GM18511 (cell line): ENCODE results near the gene SLC43A3.
"Not testable (repeated sequence)": the region's sequence is repeated elsewhere in the genome, so short reads cannot be mapped to it uniquely, and the experiment has no call there.

Experiments
- ATAC-seq: cut with Tn5 transposase; IDR thresholded peaks from one replicate; pipeline ENCODE4 v1.9.1; 2021; ENCODE audit warnings: mild to moderate bottlenecking, moderate library complexity; ENCODE audit not compliant: unreplicated experiment

SLC43A3 gene

DNA sequence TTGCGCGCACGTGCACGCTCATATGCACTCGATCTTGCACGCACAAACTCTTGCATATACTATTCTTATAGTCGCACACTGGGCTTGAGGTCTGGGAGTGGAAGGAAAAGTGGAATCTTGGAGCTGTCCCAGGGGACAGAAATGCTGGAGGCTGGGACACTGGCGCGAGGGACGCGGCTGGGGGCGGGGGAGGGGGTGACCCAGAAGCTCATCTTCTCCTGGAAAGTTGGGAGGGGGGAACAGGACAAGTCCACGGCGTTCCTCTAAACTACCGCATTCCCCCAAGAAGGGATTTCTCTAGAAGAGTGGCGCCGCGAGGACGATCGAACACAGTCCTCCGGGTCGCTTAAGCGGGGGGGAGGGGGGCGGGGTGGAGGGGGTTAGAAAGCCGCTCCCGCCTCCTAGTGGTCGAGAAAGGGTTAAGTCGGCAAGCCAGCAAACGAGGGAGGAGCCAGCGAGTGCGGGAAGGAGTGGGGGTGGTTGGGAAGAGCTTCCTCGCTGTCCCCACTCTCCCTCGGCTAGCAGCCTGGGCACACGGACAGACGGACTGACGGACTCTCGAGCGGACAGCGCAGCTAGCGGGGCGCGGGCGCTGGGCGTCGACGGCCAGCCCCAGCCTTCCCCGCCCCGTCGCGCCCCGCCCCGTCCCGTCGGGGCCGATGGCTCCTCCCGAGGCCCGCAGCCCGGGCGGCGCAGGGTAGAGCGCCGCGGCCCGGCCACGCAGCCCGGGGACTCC lies 33.3 kb upstream of the SLC43A3 start, which contains the start of gene RTN4RL2:
Gene RTN4RL2, plus strand, starts transcription at position 507 of the 736 bp plus-strand sequence. CDS start 338 bp downstream, outside the sequence.
- peak; percentile 32 for ATAC-seq

DNA sequence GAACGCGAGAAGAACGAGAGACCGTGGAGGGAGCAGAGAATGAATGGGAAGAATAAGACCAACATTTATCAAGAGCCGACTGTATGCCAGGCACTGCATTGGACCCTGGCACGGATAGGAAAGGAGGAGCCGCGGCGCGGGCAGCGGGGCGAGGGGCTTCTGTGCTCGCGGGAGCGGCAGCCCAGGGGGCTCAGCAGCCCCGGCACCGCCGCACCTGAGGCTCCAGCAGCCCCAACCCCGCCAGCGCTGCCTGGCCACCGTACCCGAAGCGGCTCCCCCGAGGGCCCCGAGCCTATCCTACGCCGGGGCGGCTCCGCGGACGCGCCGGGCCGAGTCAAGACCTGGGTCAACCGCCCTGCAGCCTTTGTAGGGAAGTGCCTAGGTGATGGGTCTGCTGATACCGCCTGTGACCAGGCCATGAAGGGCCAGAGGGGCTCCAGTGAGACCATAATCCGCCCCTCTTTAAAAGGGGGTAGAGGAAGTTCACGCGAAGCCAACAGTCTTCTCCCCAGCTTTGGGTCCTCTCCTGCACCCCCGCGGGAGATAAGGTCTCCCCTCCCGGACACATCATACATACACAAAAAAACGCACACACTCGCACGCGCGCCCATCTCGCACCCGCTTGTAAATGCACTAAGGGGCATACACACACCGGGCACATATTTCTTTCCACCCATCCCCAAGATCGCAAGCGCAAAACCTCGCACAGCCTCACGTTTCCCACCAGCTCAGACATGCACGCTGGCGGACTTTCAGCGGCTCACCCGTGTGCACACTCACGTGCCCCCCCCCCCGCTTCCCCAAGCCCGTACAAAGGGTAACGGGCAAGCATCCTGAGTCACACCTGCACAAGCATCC lies 32.5 kb upstream of the SLC43A3 start:
- ATAC-seq, result no peak

DNA sequence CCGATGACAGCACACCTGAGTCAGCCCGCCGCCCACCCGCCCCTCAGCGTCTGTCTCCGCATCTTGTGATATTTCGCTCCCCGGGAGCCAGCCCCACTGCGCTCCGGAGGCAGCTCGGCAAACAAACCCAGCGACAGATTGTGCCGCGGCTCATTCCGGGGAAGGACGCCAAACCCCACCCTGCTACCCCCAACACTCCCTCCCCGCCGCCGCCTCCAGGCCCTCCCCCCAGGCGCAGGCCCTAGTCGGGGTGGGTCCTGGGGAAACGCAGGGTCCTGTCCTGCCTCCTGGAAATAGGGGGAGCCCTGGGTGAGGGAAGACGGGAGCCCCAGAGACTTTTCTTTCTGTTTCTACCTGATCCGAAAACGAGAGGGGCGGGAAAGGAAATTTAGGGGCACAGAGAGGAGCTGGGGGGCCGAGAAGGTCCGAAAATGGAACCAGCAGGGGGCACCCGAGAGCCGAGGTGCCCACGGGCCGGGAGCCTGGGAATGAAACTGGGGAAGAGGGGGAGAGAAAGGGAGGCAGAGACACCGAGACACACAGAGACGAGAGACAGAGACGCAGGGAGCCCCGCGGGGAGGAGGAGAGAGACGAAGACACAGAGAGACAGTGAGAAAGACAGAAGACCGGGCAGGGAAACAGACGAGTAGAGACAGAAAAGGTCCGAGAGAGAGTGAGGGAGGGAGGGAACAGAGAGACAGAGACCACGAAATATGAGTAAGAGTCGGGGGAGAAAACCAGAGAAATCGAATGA lies 31.7 kb upstream of the SLC43A3 start:
- no peak for ATAC-seq

DNA sequence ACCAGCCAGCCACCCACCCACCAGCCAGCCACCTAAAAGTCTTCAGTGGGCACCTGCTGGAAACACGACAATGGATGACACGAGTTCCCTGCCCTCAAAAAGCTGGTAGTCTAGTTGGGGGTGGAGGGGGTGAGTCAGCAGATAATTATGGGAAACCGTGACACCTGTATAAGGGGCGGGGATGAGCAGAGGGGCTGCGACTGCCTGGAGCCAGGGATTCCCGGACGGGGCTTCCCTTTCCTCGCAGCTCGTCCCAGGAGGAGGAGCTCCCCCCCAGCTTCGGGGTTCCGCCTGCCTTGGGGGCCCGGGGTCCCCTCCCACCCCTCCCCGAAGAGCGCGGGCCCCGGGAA lies 31.1 kb upstream of the SLC43A3 start:
- no peak for ATAC-seq

DNA sequence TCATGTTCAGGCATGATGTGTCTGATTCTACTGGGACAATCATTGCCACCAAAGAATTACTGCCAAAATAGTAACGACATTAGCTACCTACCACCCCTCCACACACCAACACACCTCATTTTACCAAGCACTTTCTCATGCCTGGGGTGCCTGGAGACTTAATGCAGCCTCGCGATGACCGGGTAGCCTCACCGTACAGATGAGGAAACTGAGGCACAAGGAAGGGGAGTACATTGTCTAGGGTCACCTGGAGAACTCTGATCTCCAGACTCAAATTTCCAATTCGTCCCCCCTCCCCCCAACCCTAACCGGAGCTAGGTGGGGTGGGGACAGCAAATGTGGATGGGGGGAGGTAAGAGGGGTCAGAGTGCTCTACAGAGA lies 30.7 kb upstream of the SLC43A3 start:
- ATAC-seq, result peak; percentile 46

DNA sequence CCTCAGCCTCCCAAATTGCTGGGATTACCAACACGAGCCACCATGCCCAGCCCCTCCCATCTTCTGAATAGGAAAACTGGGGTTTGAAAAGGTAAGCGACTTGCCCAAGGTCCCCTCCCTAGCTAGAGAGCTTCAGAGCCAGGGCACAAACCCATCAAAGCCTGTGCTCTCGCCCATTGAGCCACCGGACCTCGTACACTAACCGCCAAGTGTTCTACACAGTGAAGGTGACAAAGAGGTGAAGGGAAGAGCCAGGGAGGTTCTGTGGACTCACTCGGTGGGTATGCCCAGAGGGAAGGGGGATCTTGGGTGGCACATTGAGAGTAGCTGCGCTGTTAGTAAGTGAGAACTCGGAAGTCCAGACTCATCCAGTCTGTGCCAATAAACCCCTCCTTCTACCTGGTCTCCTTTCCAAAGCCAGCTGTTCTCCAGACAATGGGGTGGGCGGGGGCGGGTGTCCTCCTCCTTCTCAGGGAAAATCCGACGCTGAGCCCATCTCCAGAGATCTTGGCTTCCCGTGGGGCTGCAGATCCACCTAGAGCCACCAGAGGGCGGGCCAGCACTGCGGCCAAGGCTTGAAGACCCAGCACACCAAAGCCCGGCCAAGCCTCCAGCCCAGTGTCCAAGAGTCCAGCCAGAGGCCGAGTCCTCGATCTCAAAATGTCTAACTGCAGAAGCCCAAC lies 30.2 kb upstream of the SLC43A3 start:
- peak; percentile 76 for ATAC-seq

DNA sequence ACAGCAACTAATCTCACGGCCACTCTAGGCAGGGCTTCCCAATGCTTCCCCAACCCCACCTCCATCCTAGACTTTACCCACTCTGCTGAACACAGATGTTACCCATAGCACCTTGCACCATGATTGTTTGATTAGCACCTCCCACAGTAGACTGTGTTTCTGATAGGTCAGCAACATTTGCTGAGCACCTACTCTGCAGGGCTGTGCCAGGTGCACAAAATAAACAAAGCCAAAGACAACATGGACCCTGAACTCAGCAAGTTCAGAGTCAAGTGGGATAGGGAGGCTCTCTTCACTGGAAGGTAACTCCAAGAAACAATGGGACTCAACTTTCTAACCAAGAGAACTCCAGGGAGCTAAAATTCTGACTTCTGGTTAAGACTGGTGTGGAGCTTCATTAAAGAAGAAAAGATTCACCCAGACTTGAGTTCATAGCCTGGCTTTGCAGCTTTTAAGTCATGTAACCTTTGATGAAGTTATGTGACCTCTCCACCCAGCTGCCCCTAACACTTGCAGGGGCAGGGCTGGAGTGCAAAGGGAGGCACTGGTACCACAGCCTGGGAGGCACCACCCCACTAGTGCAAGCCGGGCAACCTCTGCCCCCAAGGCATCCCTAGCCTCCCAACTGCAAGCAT lies 26.7 kb upstream of the SLC43A3 start:
- ATAC-seq, result no peak

DNA sequence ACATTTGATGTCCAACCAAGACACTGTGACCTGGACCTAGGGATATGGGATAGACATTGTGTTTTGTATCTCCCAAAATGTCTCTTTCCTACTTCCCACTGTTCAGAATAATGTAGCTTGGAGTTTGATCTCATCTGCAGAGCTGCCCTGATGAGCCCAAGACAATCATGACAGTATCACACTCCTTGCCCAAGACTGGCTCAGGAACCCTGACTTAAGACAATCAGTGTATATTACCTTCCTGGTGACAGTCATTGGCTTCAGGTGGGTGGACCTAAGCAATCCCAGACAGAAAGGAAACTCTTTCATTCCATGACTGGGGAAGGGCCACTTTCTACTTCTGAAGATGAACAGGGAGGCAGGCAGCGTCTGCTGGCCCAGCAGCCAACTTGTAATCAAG lies 19.1 kb upstream of the SLC43A3 start:
- no peak for ATAC-seq

DNA sequence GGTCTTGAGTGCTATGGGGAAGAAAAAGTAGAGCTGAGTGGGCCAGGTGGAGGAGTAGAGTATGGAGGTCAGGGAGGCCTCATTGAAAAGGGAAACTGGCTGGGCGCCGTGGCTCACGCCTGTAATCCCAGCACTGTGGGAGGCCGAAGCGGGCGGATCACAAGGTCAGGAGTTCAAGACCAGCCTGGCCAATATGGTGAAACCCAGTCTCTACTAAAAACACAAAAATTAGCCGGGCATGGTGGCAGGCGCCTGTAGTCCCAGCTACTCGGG lies 18.1 kb upstream of the SLC43A3 start:
- ATAC-seq, result not testable (repeated sequence)

DNA sequence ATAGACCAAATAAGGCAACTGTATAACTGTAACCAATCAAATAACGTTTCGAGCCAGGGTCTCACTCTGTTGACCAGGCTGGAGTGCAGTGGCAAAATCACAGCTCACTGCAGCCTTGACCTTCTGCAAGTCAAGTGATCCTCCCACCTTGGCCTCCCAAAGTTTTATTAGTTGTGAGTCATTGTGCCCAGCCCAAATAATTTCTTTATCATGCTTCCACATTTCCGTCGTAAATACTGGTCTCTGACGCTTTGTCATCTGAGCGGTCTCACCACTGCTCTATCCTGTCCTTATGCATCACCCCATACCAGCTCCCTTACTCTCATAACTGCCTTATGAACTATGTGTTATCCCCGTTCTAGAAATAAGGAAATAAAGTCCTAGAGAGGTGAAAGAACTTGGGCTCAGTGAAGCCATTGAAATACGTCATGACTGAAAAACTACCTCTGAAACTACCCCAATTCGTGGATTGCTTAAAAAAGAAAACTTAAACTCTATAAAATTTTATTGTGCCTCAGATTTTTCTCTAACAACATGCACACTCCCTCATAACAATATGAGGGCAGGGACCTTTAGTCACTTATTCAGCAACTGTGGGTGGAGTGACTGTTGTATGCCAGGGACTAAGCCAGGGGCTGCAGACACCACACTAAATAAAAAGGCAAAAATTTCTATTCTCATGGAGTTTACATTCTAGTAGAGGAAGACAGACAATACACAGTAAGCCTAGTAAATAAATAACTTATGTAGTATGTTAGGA lies 17.6 kb upstream of the SLC43A3 start:
- ATAC-seq, result no peak

DNA sequence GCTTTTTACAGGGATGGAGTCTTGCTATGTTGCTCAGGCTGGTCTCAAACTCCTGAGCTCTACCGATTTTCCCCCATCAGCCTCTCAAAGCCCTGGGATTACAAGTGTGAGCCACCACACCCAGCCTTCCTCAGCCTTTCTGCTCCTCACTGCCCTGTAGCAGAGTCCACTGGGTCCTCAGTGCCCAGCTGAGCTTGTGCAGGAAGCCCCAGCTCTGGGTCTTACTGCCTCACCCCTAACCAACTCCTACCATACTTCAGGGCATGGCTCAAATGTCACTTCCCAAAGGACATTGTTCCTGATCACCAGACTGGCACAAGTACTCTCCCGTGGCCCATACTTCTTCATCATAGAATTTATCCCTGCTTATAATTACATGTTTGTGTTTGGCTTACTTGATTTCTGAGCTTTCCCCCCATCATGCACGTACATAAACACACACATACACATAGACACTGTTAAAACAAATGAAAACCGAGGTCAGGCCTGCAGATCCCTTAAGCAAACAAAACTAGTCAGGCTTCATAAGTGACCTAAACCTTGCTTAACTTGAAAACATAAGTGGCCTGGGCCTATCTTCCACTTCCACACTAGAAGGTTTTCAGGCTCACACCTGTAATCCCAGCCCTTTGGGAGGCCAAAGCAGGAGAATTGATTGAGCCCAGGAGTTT lies 14.0 kb upstream of the SLC43A3 start:
- no peak for ATAC-seq

DNA sequence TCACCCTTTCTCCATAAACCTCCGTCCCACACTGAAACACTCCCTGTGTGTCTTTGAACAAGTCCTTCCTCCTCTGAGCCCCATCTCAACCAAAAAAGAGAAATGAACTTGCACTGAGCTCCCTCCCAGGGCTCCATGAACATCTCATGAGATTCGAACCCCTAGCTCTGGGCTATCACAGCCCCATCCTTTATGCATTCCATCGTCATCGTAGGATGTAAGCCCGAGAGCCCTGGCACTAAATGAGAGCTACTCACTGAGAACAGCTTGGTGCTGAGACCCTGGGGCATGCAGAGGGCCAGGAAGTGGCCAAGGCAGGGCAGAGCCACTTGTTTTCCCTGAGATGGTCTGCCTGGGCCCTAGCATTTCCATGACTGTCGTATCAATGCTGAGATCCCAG lies 12.9 kb upstream of the SLC43A3 start:
- ATAC-seq, result no peak

DNA sequence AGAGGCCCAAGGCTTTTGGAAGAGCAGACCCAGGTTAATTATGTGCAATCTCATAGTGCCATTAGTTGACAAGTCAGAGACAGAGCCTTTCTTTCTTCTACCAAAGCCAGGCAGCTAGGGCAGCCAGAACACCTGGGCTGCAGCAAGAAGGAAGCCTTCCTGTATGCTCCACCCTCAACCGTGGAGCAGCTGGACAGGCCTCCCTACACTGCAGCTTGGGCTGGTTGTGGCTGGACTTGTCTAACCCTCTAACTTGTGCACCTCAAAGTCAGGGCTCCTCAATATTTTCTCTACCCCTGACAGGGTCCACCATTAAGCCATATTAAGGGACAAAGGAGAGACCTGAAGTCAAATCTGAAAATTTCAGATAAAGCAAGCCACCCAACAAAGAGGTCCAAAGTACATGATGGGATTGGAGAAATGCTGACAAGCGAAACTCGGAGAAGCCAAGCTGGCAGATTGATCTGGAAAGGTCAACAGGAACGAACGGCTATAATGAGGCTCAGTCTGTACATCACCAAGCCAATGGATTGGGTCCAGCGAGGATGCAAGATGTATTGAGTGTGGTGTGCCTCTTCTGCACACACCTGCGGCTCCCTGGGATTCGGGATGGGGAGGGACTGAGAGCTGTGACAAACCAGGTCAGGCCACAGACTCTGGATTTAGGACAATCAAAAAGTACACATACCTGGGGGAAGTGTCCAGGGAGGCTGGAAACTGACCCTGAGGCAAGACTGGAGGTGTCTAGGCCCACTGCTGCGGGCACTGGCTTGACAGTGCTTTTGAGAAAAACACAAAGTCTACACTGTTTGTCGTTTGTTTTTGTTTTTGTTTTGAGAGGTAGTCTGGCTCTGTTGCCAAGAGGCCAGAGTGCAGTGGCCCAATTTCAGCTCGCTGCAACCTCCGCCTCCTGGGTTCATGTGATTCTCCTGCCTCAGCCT lies 11.7 kb upstream of the SLC43A3 start:
- ATAC-seq, result no peak

DNA sequence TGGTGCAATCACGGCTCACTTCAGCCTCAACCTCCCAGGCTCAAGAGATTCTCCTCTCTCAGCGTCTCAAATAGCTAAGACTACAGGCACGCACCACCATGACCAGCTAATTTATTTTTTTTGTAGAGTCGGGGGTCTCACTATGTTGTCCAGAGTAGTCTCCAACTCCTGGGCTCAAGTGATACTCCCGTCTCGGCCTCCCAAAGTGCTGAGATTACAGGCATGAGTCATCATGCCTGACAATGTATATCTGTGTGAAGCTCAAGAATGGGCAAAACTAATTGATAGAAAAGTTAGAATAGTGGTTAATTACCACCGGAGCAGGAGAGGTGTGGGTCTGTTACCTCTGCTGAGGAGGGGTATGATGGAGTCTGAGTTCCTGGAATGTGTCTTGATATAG lies 9.1 kb upstream of the SLC43A3 start:
- no peak for ATAC-seq

DNA sequence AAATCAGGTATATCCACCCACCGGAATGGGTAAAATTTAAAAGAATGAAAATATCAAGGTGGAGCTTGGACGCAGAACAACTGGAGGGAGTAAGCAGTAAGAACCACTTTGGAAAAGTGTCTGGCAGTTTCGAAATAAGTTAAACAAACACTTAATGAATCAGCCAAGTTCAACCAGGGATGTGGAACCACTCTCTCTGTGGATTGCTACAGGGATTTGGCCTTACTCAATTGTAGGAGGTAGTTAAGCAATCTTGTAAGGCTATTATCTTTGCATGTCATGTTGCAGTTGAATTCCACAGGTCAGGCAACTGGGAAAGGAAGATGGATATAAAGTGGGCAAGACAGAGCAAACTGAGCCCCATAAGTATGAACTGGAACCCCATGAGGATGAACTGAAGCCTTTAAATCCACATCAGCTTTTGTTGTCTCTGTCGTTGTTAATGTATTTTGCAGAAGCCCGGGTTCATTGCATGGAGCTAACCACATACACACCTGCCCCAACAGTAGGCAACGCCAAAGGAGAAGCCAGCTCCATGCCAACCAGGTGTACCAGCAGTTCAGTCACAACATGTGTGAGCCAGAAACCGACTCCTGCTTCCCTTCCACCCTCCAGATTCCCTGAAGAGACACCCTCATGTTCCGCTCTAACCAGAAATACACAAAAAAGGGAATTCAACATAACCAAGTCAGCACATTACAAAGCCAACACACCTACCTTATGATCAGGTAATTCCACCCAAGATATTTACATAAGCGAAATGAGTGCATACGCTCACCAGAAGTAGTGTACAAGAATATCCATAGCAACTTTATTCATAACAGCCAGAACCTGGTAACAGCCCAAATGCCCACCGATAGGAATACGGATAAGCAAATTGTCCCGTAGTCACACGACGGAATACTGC lies 8.0 kb upstream of the SLC43A3 start:
- ATAC-seq, result no peak

DNA sequence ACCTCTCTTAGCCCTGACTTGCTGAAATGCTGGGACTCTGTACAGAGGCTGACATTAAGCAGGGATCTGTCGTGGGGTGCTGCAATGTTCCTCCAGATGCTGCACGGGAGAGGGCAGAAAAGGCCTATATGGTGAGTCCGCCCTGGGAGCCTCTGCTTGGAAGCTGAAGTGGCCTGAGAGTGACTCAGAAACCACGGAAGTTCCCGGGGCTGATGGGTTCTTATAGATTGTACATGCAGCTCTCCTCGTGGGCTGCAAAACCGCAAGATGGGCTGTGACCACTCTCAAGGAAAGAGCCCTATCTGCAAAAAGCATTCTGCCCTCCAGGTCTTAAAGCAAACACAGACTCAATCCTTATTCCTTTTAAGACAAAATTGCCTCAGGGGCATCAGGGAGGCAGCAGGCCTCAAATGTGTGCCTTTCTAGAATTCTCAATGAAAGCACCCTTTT lies 5.8 kb upstream of the SLC43A3 start:
- peak; percentile 72 for ATAC-seq

DNA sequence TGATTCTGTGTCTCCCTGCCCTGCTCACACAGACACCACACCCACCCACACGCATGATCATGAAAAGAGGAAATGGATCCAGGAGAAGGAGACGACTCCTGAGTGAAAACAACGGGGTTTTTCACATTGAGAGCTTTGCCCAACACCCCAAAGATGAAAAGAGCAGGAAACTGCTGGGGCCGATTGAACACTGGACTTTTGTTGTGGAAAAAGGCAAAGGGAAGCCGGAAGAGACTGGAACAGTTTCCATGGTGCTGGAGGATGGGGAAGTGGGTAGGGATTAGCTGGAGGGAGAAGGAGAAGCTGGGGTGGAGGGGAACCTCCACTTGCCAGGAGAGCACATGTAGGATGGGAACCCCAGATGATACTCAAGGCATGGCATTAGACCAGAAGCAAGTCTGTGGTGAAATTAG lies 5.2 kb upstream of the SLC43A3 start:
- ATAC-seq, result peak; percentile 9
